Ishikawa (cell line): ENCODE data around the gene KCNK2.

Experiments used
- CEBPB ChIP-seq: IDR thresholded peaks from 2 replicates; pipeline ENCODE4 v1.6.1; 2012
- CREB1 ChIP-seq: IDR thresholded peaks from 2 replicates; pipeline ENCODE4 v1.6.1; 2012; ENCODE audit warnings: low read depth
- EGR1 ChIP-seq: IDR thresholded peaks from 2 replicates; pipeline ENCODE4 v1.6.1; 2012
- EP300 ChIP-seq: IDR thresholded peaks from 2 replicates; pipeline ENCODE4 v1.6.1; 2012; ENCODE audit warnings: borderline replicate concordance
- FOXM1 ChIP-seq: IDR thresholded peaks from 2 replicates; pipeline ENCODE4 v1.6.1; 2012; ENCODE audit warnings: low read depth, borderline replicate concordance
- MAX ChIP-seq: IDR thresholded peaks from 2 replicates; pipeline ENCODE4 v1.6.1; 2012
- NFIC ChIP-seq: IDR thresholded peaks from 2 replicates; pipeline ENCODE4 v1.6.1; 2012
- RAD21 ChIP-seq: IDR thresholded peaks from 2 replicates; pipeline ENCODE4 v1.6.1; 2012; ENCODE audit warnings: low read depth
- TAF1 ChIP-seq: IDR thresholded peaks from 2 replicates; pipeline ENCODE4 v1.6.1; 2012; ENCODE audit warnings: low read depth, mild to moderate bottlenecking
- TCF12 ChIP-seq: IDR thresholded peaks from 2 replicates; pipeline ENCODE4 v1.6.1; 2012; ENCODE audit warnings: low read depth
- TEAD4 ChIP-seq: IDR thresholded peaks from 2 replicates; pipeline ENCODE4 v1.6.1; 2012
- USF1 ChIP-seq: IDR thresholded peaks from 2 replicates; pipeline ENCODE4 v1.6.1; 2012
- YY1 ChIP-seq: IDR thresholded peaks from 2 replicates; pipeline ENCODE4 v1.6.1; 2012; ENCODE audit warnings: low read depth
- ZBTB7A ChIP-seq: IDR thresholded peaks from 2 replicates; pipeline ENCODE4 v1.6.1; 2012; ENCODE audit warnings: low read depth
- TF ChIP-seq, protein P1 (sequence below): IDR thresholded peaks from 2 replicates; pipeline ENCODE4 v1.6.1; 2012; ENCODE audit warnings: low read depth, mild to moderate bottlenecking

KCNK2 gene

GRCh38 chr1:215264649-215265048 lies 182.1 kb downstream of the KCNK2 start:
- TF ChIP-seq RAD21: no peak
- no peak for TF ChIP-seq YY1
- no peak for TF ChIP-seq TCF12
- no peak for TF ChIP-seq EP300
- TF ChIP-seq, protein P1, sequence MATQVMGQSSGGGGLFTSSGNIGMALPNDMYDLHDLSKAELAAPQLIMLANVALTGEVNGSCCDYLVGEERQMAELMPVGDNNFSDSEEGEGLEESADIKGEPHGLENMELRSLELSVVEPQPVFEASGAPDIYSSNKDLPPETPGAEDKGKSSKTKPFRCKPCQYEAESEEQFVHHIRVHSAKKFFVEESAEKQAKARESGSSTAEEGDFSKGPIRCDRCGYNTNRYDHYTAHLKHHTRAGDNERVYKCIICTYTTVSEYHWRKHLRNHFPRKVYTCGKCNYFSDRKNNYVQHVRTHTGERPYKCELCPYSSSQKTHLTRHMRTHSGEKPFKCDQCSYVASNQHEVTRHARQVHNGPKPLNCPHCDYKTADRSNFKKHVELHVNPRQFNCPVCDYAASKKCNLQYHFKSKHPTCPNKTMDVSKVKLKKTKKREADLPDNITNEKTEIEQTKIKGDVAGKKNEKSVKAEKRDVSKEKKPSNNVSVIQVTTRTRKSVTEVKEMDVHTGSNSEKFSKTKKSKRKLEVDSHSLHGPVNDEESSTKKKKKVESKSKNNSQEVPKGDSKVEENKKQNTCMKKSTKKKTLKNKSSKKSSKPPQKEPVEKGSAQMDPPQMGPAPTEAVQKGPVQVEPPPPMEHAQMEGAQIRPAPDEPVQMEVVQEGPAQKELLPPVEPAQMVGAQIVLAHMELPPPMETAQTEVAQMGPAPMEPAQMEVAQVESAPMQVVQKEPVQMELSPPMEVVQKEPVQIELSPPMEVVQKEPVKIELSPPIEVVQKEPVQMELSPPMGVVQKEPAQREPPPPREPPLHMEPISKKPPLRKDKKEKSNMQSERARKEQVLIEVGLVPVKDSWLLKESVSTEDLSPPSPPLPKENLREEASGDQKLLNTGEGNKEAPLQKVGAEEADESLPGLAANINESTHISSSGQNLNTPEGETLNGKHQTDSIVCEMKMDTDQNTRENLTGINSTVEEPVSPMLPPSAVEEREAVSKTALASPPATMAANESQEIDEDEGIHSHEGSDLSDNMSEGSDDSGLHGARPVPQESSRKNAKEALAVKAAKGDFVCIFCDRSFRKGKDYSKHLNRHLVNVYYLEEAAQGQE: no peak
- no peak for TF ChIP-seq NFIC
- no peak for TF ChIP-seq USF1
- TF ChIP-seq TEAD4: no peak
- TF ChIP-seq EGR1: no peak
- TF ChIP-seq MAX: no peak
- TF ChIP-seq FOXM1: no peak

- TF ChIP-seq, protein P1: no peak
- TF ChIP-seq TAF1 (no peak), TCF12 (no peak), FOXM1 (no peak), USF1 (no peak), ZBTB7A (no peak), CEBPB (no peak), CREB1 (no peak), EP300 (no peak), YY1 (no peak), TEAD4 (no peak), RAD21 (no peak), NFIC (no peak), MAX (no peak), EGR1 (no peak)
These were observed 185.0 kb downstream of the KCNK2 start for GRCh38 chr1:215267495-215267894.

- TF ChIP-seq TEAD4: no peak
- no peak for TF ChIP-seq FOXM1
- TF ChIP-seq EGR1: no peak
These were observed 187.4 kb downstream of the KCNK2 start for GRCh38 chr1:215269955-215270354.

DNA sequence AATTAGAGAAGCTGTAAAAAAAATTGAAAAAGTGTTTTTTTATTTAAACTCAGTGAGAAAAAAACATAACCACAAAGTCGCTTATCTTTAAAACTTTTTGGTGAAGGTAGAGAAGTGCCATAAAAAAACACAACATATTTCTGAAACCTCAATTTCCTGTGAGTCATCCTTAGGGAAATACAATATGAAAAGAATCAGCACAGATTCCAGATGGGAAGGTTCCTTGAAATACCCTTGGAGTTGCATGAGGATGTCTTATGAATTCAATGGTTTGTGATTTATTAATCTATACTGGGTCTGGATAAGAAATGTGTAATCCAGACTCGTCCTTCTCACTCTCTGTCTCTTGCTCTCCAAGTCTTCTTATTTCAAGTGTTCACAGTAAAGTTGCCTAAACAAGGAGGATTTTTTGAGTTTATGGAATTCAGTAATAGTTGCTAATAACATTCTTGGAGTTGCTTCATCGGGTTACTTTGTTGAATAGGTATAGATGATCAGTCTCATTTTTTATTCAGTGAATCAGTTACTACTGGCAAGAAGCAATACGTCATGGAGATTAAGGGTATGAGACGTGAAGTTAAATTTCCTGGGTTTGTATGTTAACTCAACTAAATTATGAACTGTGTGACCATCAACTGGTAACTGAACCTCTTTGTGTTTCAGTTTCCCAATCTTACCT lies 191.4 kb downstream of the KCNK2 start:
- TF ChIP-seq YY1 (no peak), EP300 (no peak), CREB1 (no peak), TCF12 (no peak), FOXM1 (no peak), MAX (no peak), NFIC (no peak), EGR1 (no peak), TAF1 (no peak), CEBPB (no peak), USF1 (no peak), TEAD4 (no peak), RAD21 (no peak), ZBTB7A (no peak)
- TF ChIP-seq, protein P1: no peak
